ENCODE data around the gene UBTF.

GRCh38 chr17:44178133-44178532 lies 41.3 kb downstream of the UBTF start:
- TF ChIP-seq CTCF (IDR thresholded peaks at IDR 0.05; ENCODE audit: borderline replicate concordance, extremely low read depth, low read length, poor library complexity, severe bottlenecking) (no peak), EZH2 (IDR thresholded peaks at IDR 0.05; ENCODE audit: borderline replicate concordance, low read depth, low read length, severe bottlenecking) (no peak)

Data from DND-41 (cell line).